Stimulated activated CD4-positive, alpha-beta T cell treated with anti-CD3 and anti-CD28 coated beads, Interleukin-4, amount 100 ng/mL, for 48 hours (primary cell): ENCODE measurements around the gene C4orf50.

Source experiments
- DNase-seq, 2 donors: peaks; one replicate each; pipeline ENCODE4 v3.0.0-alpha.2; 2020; ENCODE audit warnings: low read depth in 2 of 2

The C4orf50 gene

GRCh38 chr4:6018331-6018730 is at the start of gene C4orf50:
TSS of gene C4orf50 (minus strand) at chr4:6018431.
- no peak for DNase-seq

GRCh38 chr4:6065934-6066590 is 47.8 kb upstream of the C4orf50 start:
- no peak for DNase-seq

- DNase-seq = no peak
These were observed 46.9 kb upstream of the C4orf50 start for GRCh38 chr4:6065166-6065565.

- no peak for DNase-seq
These were observed 46.2 kb upstream of the C4orf50 start for GRCh38 chr4:6064383-6064782.

- no peak for DNase-seq
These were observed 45.5 kb upstream of the C4orf50 start for GRCh38 chr4:6063684-6064083.

- no peak for DNase-seq
These were observed 43.9 kb upstream of the C4orf50 start for GRCh38 chr4:6062133-6062532.

GRCh38 chr4:6059375-6059805 is 41.2 kb upstream of the C4orf50 start:
- no peak for DNase-seq

GRCh38 chr4:6058531-6059374 is 40.5 kb upstream of the C4orf50 start:
- no peak for DNase-seq

- no peak for DNase-seq
These were observed 38.9 kb upstream of the C4orf50 start for GRCh38 chr4:6056976-6057766.

GRCh38 chr4:6055436-6055835 is 37.2 kb upstream of the C4orf50 start:
- DNase-seq = no peak

- DNase-seq = no peak
These were observed 36.8 kb upstream of the C4orf50 start for GRCh38 chr4:6055030-6055429.

GRCh38 chr4:6054162-6054922 is 36.1 kb upstream of the C4orf50 start:
- DNase-seq = no peak

- no peak for DNase-seq
These were observed 34.4 kb upstream of the C4orf50 start for GRCh38 chr4:6052679-6053078.

GRCh38 chr4:6050551-6050950 is 32.3 kb upstream of the C4orf50 start:
- no peak for DNase-seq

GRCh38 chr4:6049985-6050384 is 31.8 kb upstream of the C4orf50 start:
- DNase-seq = no peak

- no peak for DNase-seq
These were observed 31.0 kb upstream of the C4orf50 start for GRCh38 chr4:6049278-6049677.

- DNase-seq = no peak
These were observed 30.3 kb upstream of the C4orf50 start for GRCh38 chr4:6048537-6048936.

- DNase-seq = peak in 1 of 2 donors; percentile 11
These were observed 29.0 kb upstream of the C4orf50 start for GRCh38 chr4:6047130-6047673.

GRCh38 chr4:6046526-6047129 is 28.4 kb upstream of the C4orf50 start:
- no peak for DNase-seq

- no peak for DNase-seq
These were observed 26.6 kb upstream of the C4orf50 start for GRCh38 chr4:6044805-6045204.

- no peak for DNase-seq
These were observed 26.0 kb upstream of the C4orf50 start for GRCh38 chr4:6044276-6044675.
